B cell (primary cell): ENCODE results near the gene PATZ1. TPM values are rescaled to one million over a fixed set of nuclear protein-coding genes. Genes with fewer than 3 reads are reported as not detected.
"Not testable (repeated sequence)": the region's sequence is repeated elsewhere in the genome, so short reads cannot be mapped to it uniquely, and the experiment has no call there.

Experiments
- ATAC-seq: fragments of 200-7000 bp; cut with Tn5 transposase; one replicate; pipeline ENCODE4 v1.10.0; 2021; ENCODE audit warnings: low read depth, mild to moderate bottlenecking, moderate number of reproducible peaks, moderate library complexity
- CTCF ChIA-PET: fragments of 350-600 bp; sonication (Branson Sonifier 250); formaldehyde crosslinking; loops from one replicate; lab custom pipeline; 2021; ENCODE audit warnings: antibody characterized with exemption, inconsistent platforms; lab: Charles Lee
- POLR2A ChIA-PET: fragments of 350-600 bp; sonication (Branson Sonifier 250); formaldehyde crosslinking; loops from one replicate; lab custom pipeline; 2021; ENCODE audit warnings: antibody characterized with exemption; lab: Charles Lee
- DNase-seq: peaks from one replicate; pipeline ENCODE4 v3.0.0; 2013
- H2AFZ ChIP-seq: 2 replicates; pipeline ENCODE4 v1.6.1; 2012; ENCODE audit warnings: mild to moderate bottlenecking, low read depth, low read length; ENCODE audit not compliant: insufficient read depth, poor library complexity, severe bottlenecking
- H3K27ac ChIP-seq, 2 donors: 1 replicate in 1 of 2; 2 replicates in 1 of 2; pipeline ENCODE4 v1.5.1; 2012 to 2013; ENCODE audit warnings: low read length in 2 of 2, mild to moderate bottlenecking in 2 of 2, moderate library complexity in 1 of 2
- H3K27me3 ChIP-seq, 4 experiments: fragments of 200-600 bp in 1 of 4; sonication (generic) in 1 of 4; replicated peaks in 1 of 4; 1 replicate in 2 of 4; 2 replicates in 2 of 4; pipeline versions ENCODE4 v1.6.1 to v1.7.0; 2013 to 2016; ENCODE audit warnings: low read length in 3 of 4, mild to moderate bottlenecking in 2 of 4, mixed read lengths in 1 of 4, moderate library complexity in 1 of 4; ENCODE audit not compliant: insufficient read depth in 4 of 4, control insufficient read depth in 3 of 4; ENCODE audit errors: control extremely low read depth in 1 of 4
- H3K36me3 ChIP-seq, 2 experiments: replicated peaks in 1 of 2; 1 replicate in 1 of 2; 2 replicates in 1 of 2; pipeline versions ENCODE4 v1.6.1 to v1.7.1; 2013; ENCODE audit warnings: low read length in 1 of 2; ENCODE audit not compliant: insufficient read depth in 2 of 2, control insufficient read depth in 1 of 2; ENCODE audit errors: control extremely low read depth in 1 of 2, extremely low read depth in 1 of 2
- H3K4me1 ChIP-seq, 2 donors: fragments of 200-600 bp in 1 of 2; sonication (generic) in 1 of 2; 1 replicate in 1 of 2; 2 replicates in 1 of 2; pipeline versions ENCODE4 v1.5.1 to v1.6.1; 2013 to 2017; ENCODE audit warnings: low read length in 2 of 2; ENCODE audit not compliant: control insufficient read depth in 2 of 2, insufficient read depth in 2 of 2
- H3K4me2 ChIP-seq: replicated peaks from 2 replicates; pipeline ENCODE3; 2012; ENCODE audit warnings: mild to moderate bottlenecking, low read depth, low read length; ENCODE audit not compliant: poor library complexity, severe bottlenecking
- H3K4me3 ChIP-seq, 5 experiments: fragments of 200-600 bp in 1 of 5; sonication (generic) in 1 of 5; 1 replicate in 3 of 5; 2 replicates in 2 of 5; pipeline versions ENCODE4 v1.5.1 to v1.7.0; 2011 to 2016; ENCODE audit warnings: low read length in 4 of 5, mild to moderate bottlenecking in 4 of 5, low read depth in 2 of 5, control low read depth in 1 of 5, moderate library complexity in 1 of 5; ENCODE audit not compliant: insufficient read depth in 1 of 5; ENCODE audit errors: control extremely low read depth in 1 of 5, extremely low read depth in 1 of 5
- H3K79me2 ChIP-seq: fragments of 200-600 bp; sonication (generic); one replicate; pipeline ENCODE4 v1.6.0; 2016; ENCODE audit warnings: low read length; ENCODE audit not compliant: control insufficient read depth, insufficient read depth
- H3K9ac ChIP-seq: fragments of 200-600 bp; sonication (generic); 2 replicates; pipeline ENCODE4 v1.6.1; 2017; ENCODE audit warnings: mild to moderate bottlenecking, low read length, moderate library complexity
- H3K9me3 ChIP-seq, 3 donors: one replicate each; pipeline versions ENCODE4 v1.6.1 to v1.7.1; 2013; ENCODE audit warnings: low read length in 2 of 3; ENCODE audit not compliant: control insufficient read depth in 2 of 3, insufficient read depth in 1 of 3; ENCODE audit errors: control extremely low read depth in 1 of 3
- H4K20me1 ChIP-seq: 2 replicates; pipeline ENCODE4 v1.6.0; 2012; ENCODE audit warnings: mild to moderate bottlenecking, low read length; ENCODE audit not compliant: insufficient read depth, control insufficient read depth, poor library complexity, severe bottlenecking
- H3K27ac Mint-ChIP-seq: one replicate; pipeline ENCODE4 v1.8.0; 2021; ENCODE audit warnings: mixed read lengths
- H3K27me3 Mint-ChIP-seq: one replicate; pipeline ENCODE4 v1.8.0; 2021; ENCODE audit warnings: mixed read lengths
- H3K4me1 Mint-ChIP-seq: one replicate; pipeline ENCODE4 v1.8.0; 2021; ENCODE audit warnings: mixed read lengths
- H3K4me3 Mint-ChIP-seq: one replicate; pipeline ENCODE4 v1.8.0; 2021; ENCODE audit warnings: mixed read lengths
- H3K9me3 Mint-ChIP-seq: one replicate; pipeline ENCODE4 v1.8.0; 2022; ENCODE audit warnings: mixed read lengths; ENCODE audit not compliant: insufficient read depth
- CTCF ChIP-seq: fragments of 200-600 bp; IDR thresholded peaks from one replicate; pipeline ENCODE4 v1.8.0; 2022; ENCODE audit warnings: antibody characterized with exemption, mild to moderate bottlenecking
- EZH2 ChIP-seq: IDR thresholded peaks from 2 replicates; pipeline ENCODE4 v1.6.1; 2012; ENCODE audit warnings: borderline replicate concordance, low read depth, mild to moderate bottlenecking, moderate library complexity, low read length; ENCODE audit not compliant: insufficient read depth, poor library complexity, severe bottlenecking
- WGBS: methylation state at CpG from one replicate; pipeline ENCODE4 v1.1.5; 2013; ENCODE audit warnings: missing lambda C conversion rate; ENCODE audit not compliant: insufficient coverage; 5-methylcytosine and 5-hydroxymethylcytosine counted together
- intact Hi-C: fragments of 100-400 bp; cut with micrococcal nuclease; formaldehyde crosslinking; loops from one replicate; pipeline ENCODE4 v1.10.0; 2022
- polyA plus RNA-seq: library from polyadenylated mRNA; depleted of rRNA; stranded (reverse); fragments of >200 nt; gene quantifications from 2 replicates; pipeline ENCODE4 v1.2.3, GENCODE V29; 2012
- total RNA-seq, 2 donors: library from RNA; stranded (reverse); fragments of 120-200 nt in 1 of 2; gene quantifications; 1 replicate in 1 of 2; 2 replicates in 1 of 2; pipeline versions ENCODE4 v1.2.3 to v1.2.4, GENCODE V29; 2013 to 2022

Gene PATZ1
- total and polyA plus RNA-seq, 2 donors (not counting 1 experiment from before 2014, with no cell fraction given) = 35.1 to 47.4 TPM

GRCh38 chr22:31323578-31324550, 22.3 kb downstream of the PATZ1 start:
- H3K4me3 ChIP-seq = no peak overlapping the region
- Mint-ChIP-seq H3K27ac (peak overlapping the region; percentile 15), H3K27me3 (no peaks in the 10 kb centered on the region), H3K4me3 (no peak overlapping the region), H3K9me3 (no peaks in the 10 kb centered on the region), H3K4me1 (peaks cover 1% of the 10 kb centered on the region)
- H3K27ac ChIP-seq = no peak overlapping the region
- TF ChIP-seq CTCF = no peak
- TF ChIP-seq EZH2 = no peak
- H4K20me1 ChIP-seq = peaks cover 24% of the 10 kb centered on the region
- H3K4me1 ChIP-seq = no peaks in the 10 kb centered on the region
- ChIA-PET POLR2A (no interaction called here), CTCF (interaction anchor here (0.7 to 1.8 kb wide), 3 partner anchors 11 to 32 kb away, joined by 3 to 9 read pairs (median 4); partner anchors contain the start of gene PIK3IP1)
- intact Hi-C loops = no loop called here
- WGBS = 84% methylated on average over 7 of the region's 8 CpGs
- H3K4me2 ChIP-seq = no peak overlapping the region
- ATAC-seq = no peak
- H3K36me3 ChIP-seq = peaks cover 1 to 62% of the 10 kb centered on the region in 2 experiments
- H3K79me2 ChIP-seq = peaks cover under 1% of the 10 kb centered on the region
- H3K27me3 ChIP-seq = no peaks in the 10 kb centered on the region
- no peak for DNase-seq
- H2AFZ ChIP-seq = no peak overlapping the region
- no peaks in the 10 kb centered on the region for H3K9me3 ChIP-seq
- H3K9ac ChIP-seq = no peak overlapping the region

- Histone ChIP-seq H3K79me2 (no peaks in the 10 kb centered on the region), H3K9ac (no peak overlapping the region), H4K20me1 (peaks cover under 1% of the 10 kb centered on the region), H3K4me3 (no peak overlapping the region), H3K4me1 (no peaks in the 10 kb centered on the region), H3K27ac (no peak overlapping the region), H3K9me3 (no peaks in the 10 kb centered on the region), H3K36me3 (peaks cover 1 to 38% of the 10 kb centered on the region in 2 experiments), H3K4me2 (no peak overlapping the region), H2AFZ (no peak overlapping the region), H3K27me3 (no peaks in the 10 kb centered on the region)
- POLR2A ChIA-PET = interaction anchor here (0.6 kb wide), 3 partner anchors 9 to 122 kb away, joined by 4 to 7 read pairs (median 4); no protein-coding TSS in a partner anchor
- H3K9me3 Mint-ChIP-seq = no peaks in the 10 kb centered on the region
- CTCF ChIA-PET = interaction anchor here (1.4 to 1.5 kb wide), 2 partner anchors 8 to 51 kb away, joined by 5 to 9 read pairs; no protein-coding TSS in a partner anchor
- H3K4me1 Mint-ChIP-seq = peaks cover 1% of the 10 kb centered on the region
- ATAC-seq (no peak), DNase-seq (no peak)
- intact Hi-C loops = no loop called here
- H3K4me3 Mint-ChIP-seq = no peak overlapping the region
- 100% methylated on average over 3 of the region's 4 CpGs for WGBS
- H3K27me3 Mint-ChIP-seq = no peaks in the 10 kb centered on the region
- TF ChIP-seq EZH2 = no peak
- H3K27ac Mint-ChIP-seq = no peak overlapping the region
These were observed 24.7 kb downstream of the PATZ1 start for GRCh38 chr22:31321421-31321820.

GRCh38 chr22:31314220-31314619, 31.9 kb downstream of the PATZ1 start:
- H4K20me1 ChIP-seq, DNase-seq, H3K27ac ChIP-seq, ATAC-seq, H3K9me3 ChIP-seq, H3K4me3 ChIP-seq, H3K79me2 ChIP-seq, H2AFZ ChIP-seq, H3K4me3 Mint-ChIP-seq, H3K9me3 Mint-ChIP-seq, H3K9ac ChIP-seq, intact Hi-C loops, H3K4me1 ChIP-seq, H3K4me1 Mint-ChIP-seq, H3K27ac Mint-ChIP-seq, H3K27me3 ChIP-seq, H3K4me2 ChIP-seq, H3K36me3 ChIP-seq, H3K27me3 Mint-ChIP-seq: not testable (repeated sequence)
- CTCF ChIA-PET = interaction anchor here (0.9 to 8.1 kb wide), 14 partner anchors 12 to 122 kb away, joined by 3 to 208 read pairs (median 7); partner anchors contain the start of genes LIMK2 and PIK3IP1
- POLR2A ChIA-PET = interaction anchor here (0.9 to 2.7 kb wide), 2 partner anchors 24 to 45 kb away, joined by 3 to 11 read pairs; no protein-coding TSS in a partner anchor
- WGBS = 100% methylated on average over 1 of the region's 1 CpG
